Left ventricle myocardium superior (tissue), 1 donor: ENCODE results near the gene PLIN3. TPM values are rescaled to one million over a fixed set of nuclear protein-coding genes. Genes with fewer than 3 reads are reported as not detected.
"Not testable (repeated sequence)": the region's sequence is repeated elsewhere in the genome, so short reads cannot be mapped to it uniquely, and the experiment has no call there.

ENCODE experiments used
- ATAC-seq: fragments of 200-7000 bp; cut with Tn5 transposase; one replicate; pipeline ENCODE4 v1.9.1; 2020; ENCODE audit warnings: mild to moderate bottlenecking, moderate library complexity
- DNase-seq: peaks from one replicate; pipeline ENCODE4 v3.0.0-alpha.2; 2020
- intact Hi-C: fragments of 100-400 bp; cut with micrococcal nuclease; formaldehyde crosslinking; loops from one replicate; pipeline ENCODE4 v1.11.0; 2022
- total RNA-seq: library from RNA; stranded (reverse); fragmentation: NEBNext Ultra II Directional; extraction: Animal tissue kit (Norgen Biotek cat#: 25700); gene quantifications from one replicate; pipeline ENCODE4 v1.2.1, GENCODE V29; 2021
- donor health status: DM: no; HTN: yes; CAD: no; lungs with severe emphysema.

The PLIN3 gene
- total RNA-seq, 1 donor from 2014 or later = 25.8 TPM

DNA sequence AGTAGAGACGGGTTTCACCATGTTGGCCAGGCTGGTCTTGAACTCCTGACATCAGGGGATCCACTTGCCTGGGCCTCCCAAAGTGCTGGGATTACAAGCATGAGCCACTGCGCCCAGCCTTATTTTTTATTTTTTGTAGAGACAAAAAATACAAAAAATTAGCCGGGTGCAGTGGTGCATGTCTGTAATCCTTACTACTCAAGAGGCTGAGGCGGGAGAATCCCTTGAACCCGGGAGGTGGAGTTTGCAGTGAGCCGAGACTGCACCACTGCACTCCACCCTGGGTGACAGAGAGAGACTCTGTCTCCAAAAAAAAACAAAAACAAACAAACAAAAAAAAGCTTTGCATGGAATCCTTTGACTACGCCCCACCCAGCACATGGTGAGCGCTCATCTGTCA lies 14.0 kb downstream of the PLIN3 start:
- intact Hi-C loops, ATAC-seq, DNase-seq: not testable (repeated sequence)

- DNase-seq (no peak), ATAC-seq (peak; percentile 8)
- intact Hi-C loops = no loop called here
Measured at GRCh38 chr19:4852484-4852883, 15.0 kb downstream of the PLIN3 start.

- peak; percentile 88 for ATAC-seq
- intact Hi-C loops = no loop called here
Measured at GRCh38 chr19:4851551-4852290, 15.7 kb downstream of the PLIN3 start.

GRCh38 chr19:4849019-4849418 lies 18.4 kb downstream of the PLIN3 start:
- intact Hi-C loops = no loop called here

More at GRCh38 chr19:4851551-4852290, 15.7 kb downstream of the PLIN3 start:
- peak; percentile 88 for DNase-seq

GRCh38 chr19:4847190-4847973 lies 20.1 kb downstream of the PLIN3 start:
- intact Hi-C loops = no loop called here
- no peak for ATAC-seq
- no peak for DNase-seq

More at GRCh38 chr19:4849019-4849418, 18.4 kb downstream of the PLIN3 start:
- DNase-seq = no peak
- ATAC-seq = no peak

GRCh38 chr19:4845975-4846374 lies 21.5 kb downstream of the PLIN3 start:
- intact Hi-C loops = not testable (repeated sequence)
- ATAC-seq (peak; percentile 42), DNase-seq (peak; percentile 47)

- DNase-seq = peak; percentile 75
- peak; percentile 83 for ATAC-seq
- intact Hi-C loops = no loop called here
Measured at GRCh38 chr19:4844348-4845179, 22.9 kb downstream of the PLIN3 start.

GRCh38 chr19:4843647-4843965 lies 23.9 kb downstream of the PLIN3 start:
- no peak for DNase-seq
- intact Hi-C loops = no loop called here
- ATAC-seq = no peak

DNA sequence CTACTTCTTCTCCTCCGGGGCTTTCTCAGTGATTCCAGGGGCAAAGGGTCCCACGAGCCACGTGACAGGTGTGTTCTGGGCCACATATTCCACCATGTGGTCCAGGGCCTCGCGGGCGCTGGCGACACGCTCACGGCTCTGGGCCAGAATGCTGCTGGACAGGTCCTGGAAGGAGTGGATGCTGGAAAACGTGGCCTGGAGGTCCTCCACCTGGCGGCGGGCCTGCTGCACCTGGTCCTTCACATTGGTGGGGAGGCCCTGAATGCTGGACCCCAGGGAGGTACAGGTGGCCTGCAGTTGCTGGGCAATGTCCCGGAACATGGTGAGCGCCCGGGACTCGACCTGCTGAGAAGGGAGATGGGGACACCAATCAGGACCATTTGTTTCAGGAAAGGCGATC lies 28.3 kb downstream of the PLIN3 start:
- intact Hi-C loops = no loop called here
- DNase-seq (no peak), ATAC-seq (no peak)

DNA sequence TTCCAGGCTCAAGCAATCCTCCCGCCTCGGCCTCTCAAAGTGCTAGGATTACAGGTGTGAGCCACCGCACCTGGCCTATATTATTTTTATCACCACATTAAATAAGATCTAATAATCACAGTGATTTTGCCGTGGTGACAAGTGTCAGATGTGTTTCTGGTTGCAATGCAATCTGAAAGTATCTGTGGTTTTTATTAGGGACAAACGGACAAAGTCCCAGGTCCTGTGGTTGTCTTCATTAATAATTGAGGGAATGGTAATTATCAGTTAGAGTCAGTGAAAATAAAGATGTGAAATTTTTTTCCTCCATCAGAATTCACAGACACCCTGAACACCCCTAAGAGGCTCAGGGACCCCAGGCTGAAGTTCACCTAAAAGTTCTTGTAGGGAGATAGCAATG lies 34.7 kb downstream of the PLIN3 start:
- intact Hi-C loops = no loop called here
- no peak for ATAC-seq
- DNase-seq = no peak

DNA sequence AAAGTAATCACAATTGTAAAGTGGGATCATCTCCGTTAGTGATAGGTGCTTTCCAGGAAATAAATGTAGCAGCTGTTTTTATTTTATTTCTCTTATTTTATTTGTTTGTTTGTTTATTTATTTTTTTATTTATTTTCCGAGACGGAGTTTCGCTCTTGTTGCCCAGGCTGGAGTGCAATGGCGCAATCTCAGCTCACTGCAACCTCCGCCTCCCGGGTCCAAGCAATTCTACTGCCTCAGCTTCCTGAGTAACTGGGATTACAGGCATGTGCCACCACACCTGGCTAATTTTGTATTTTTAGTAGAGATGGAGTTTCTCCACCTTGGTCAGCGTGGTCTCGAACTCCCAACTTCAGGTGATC lies 35.5 kb downstream of the PLIN3 start:
- intact Hi-C loops, DNase-seq: not testable (repeated sequence)
- peak; percentile 39 for ATAC-seq

- DNase-seq = peak; percentile 89
- ATAC-seq = peak; percentile 98
- intact Hi-C loops = no loop called here
Measured at GRCh38 chr19:4831304-4831978, 36.0 kb downstream of the PLIN3 start, which contains the start of gene TICAM1. Gene TICAM1 (minus strand): TSS chr19:4831712. CDS start chr19:4818377, 13,335 bp downstream.

DNA sequence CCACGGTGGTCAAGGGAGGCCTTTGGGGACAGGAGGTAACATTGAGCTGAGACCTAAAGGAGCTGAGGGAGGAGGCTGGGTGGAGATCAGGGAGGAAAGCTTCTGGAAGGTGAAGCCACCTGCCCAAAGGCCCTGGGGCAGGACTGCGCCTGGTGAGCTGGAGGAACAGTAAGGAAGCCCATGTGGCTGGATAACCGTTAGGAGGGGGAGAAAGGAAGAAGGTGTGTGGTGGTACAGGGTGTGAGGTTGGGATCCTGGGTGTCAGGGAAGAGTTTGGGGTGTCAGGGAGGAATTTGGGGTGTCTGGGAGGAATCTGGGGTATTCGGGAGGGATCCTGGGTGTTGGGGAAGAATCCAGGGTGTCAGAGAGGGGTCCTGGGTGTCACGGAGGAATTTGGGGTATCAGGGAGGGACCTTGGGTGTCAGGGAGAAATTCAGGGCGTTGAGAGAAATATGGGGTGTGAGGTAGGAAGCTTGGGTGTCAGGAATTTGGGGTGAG lies 36.6 kb downstream of the PLIN3 start:
- ATAC-seq (peak; percentile 15), DNase-seq (no peak)
- intact Hi-C loops = no loop called here

- no peak for ATAC-seq
- intact Hi-C loops = no loop called here
- no peak for DNase-seq
Measured at GRCh38 chr19:4830332-4830731, 37.1 kb downstream of the PLIN3 start.

- ATAC-seq (no peak), DNase-seq (no peak)
- intact Hi-C loops = no loop called here
Measured at GRCh38 chr19:4829001-4829712, 38.3 kb downstream of the PLIN3 start.

DNA sequence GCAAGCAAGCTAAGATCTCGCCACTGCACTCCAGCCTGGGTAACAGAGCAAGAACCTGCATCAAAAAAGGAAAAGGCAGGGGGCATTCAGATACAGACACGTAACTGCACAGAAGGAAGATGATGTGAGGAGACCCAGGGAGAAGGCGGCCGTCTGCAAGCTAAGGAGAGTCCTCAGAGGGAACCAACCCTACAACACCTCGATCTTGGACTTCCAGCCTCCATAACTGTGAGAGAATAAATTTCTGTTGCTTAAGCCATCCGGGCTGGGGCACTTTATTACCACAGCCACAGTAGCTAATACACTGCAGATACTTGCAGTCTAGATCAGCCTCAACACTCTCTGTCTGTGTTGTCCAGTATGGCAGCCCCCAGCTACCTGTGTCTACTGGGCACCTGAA lies 43.9 kb downstream of the PLIN3 start:
- ATAC-seq (no peak), DNase-seq (no peak)
- intact Hi-C loops = no loop called here

DNA sequence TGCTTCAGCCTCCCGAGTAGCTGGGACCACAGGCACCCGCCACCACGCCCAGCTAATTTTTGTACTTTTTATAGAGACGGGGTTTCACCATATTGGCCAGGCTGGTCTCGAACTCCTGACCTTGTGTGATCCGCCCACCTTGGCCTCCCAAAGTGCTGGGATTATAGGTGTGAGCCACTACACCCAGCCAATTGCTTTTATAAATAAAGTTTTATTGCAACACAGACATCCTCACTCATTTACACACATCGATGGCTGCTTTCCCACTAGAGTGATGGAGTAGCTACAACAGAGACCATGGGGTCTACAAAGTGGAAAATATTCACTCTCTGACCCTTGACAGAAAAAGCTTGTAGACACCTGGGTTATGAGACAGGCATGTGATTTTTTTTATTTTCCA lies 45.1 kb downstream of the PLIN3 start:
- DNase-seq, ATAC-seq, intact Hi-C loops: not testable (repeated sequence)

DNA sequence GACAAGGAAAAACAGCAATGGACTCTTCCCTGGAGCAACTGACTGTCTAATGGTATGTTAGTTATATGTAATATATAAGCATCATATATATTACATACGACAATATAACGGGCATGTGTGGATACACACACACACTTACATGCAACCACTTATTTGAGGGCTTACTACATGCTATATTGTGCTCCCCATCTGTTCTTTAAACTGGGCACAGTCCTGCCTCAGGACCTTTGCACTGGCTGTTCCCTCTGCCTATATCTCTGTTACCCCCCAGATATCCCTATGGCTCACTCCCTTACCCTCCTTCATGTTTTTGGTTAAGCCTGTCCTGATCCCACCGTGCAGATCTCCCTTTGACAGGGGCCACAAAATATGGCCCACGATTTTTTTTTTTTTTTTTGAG lies 46.2 kb downstream of the PLIN3 start:
- no peak for DNase-seq
- intact Hi-C loops = no loop called here
- ATAC-seq = no peak
